Right ventricle myocardium superior (tissue), 1 donor: Measurements from ENCODE around the gene CBX5. TPM values are rescaled to one million over a fixed set of nuclear protein-coding genes. Genes with fewer than 3 reads are reported as not detected.
"Not testable (repeated sequence)": the region's sequence is repeated elsewhere in the genome, so short reads cannot be mapped to it uniquely, and the experiment has no call there.

ENCODE experiments used
- ATAC-seq: fragments of 200-7000 bp; cut with Tn5 transposase; one replicate; pipeline ENCODE4 v1.9.1; 2020; ENCODE audit warnings: mild to moderate bottlenecking; ENCODE audit not compliant: poor library complexity
- DNase-seq: peaks from one replicate; pipeline ENCODE4 v3.0.0-alpha.2; 2020
- intact Hi-C: fragments of 100-400 bp; cut with DNase I; formaldehyde crosslinking; loops from one replicate; pipeline ENCODE4 v1.11.2; 2022
- long read RNA-seq: library from polyadenylated mRNA; unstranded; transcript quantifications from one replicate; pipeline ENCODE4 v2.0.0, GENCODE V29; 2021
- total RNA-seq: library from RNA; stranded (reverse); fragmentation: NEBNext Ultra II Directional; extraction: Animal tissue kit (Norgen Biotek cat#: 25700); gene quantifications from one replicate; pipeline ENCODE4 v1.2.1, GENCODE V29; 2021
- donor health status: DM: no; HTN: yes; CAD: no; lungs with severe emphysema.

The CBX5 gene
- 41.0 TPM for total RNA-seq
- long read RNA-seq, full-length matches to known transcripts = 50 of 57 reads
- long read RNA-seq, partial matches to known transcripts = 0 of 57 reads
- long read RNA-seq, other reads (novel, unspliced or antisense) = 7 of 57 reads

DNA sequence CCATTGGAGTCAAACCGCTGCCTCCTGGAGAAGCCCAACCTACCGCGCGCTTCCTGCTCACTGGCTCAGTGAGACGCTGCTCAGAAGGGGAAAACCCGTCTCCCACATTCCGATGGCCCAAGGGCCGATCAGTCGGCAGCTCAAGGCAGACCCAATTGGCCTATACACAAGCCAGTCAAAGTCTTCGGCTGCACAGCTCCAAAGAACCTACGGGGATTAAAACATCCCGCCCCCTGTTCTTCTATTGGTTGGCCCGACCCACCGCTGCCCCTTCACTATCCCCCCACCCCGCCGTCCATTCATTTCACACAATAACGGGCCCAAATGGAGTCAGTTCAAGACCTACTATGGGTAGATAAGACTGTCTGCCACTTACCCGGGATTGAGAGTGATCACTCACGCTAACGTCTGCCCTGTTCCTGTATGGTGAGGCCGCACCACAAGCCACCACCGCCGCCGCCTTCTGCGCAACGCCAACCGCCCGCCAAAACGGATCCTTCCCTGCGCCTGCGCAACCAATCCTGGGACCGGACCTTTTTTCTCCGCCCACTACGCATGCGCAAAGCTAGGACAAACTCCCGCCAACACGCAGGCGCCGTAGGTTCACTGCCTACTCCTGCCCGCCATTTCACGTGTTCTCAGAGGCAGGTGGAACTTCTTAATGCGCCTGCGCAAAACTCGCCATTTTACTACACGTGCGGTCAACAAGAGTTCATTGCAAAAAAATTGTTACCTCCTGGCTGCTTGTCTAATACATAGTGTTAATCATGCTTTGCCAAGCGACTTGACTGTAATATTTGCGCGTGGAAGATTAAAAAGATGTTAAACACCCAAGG is at the start of gene CBX5:
CBX5 (minus strand) TSS at position 491 of the 836 bp plus-strand sequence. CDS start 22,472 bp downstream, outside the sequence.
- DNase-seq (peak; percentile 99), ATAC-seq (peak; percentile 88)
- intact Hi-C loops = loop anchor here (5.0 kb wide), 1 partner anchor 58 kb away; no protein-coding TSS in a partner anchor

DNA sequence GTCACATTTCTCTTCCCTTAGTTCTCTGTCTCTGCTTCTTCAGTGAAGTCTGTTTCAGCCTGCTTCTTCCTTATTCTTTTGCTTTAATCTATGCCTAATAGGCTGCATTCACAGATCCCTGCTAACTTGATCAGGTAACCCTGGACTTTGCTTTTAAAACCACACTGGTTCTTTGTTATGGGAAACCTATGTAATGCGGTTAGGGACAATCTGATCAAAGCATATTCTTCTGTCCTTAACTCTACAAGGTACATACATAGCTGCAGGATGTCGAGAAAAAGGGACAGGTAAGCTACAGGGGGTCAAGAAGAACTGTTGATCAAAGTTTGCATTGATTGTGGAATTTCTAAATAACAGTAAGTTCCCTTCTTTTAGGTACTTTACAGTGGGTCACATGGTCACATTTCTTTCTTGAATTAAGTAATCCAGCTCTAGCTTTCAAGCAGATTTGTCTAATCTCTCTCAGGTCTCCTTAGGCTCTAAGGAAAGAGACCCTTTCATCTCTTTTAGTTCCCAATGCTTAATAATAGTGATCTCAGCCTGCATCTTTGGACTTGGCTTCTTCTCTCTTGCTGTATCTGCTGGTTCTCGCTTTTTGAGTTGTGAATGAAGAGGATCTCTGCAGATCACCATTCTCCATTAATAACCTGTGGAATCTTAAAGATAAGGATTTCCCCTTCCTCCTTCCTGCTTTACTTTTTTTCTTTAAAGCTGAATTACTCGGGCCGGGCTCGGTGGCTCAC is 48.8 kb upstream of the CBX5 start:
- intact Hi-C loops = no loop called here
- DNase-seq (no peak), ATAC-seq (no peak)

- intact Hi-C loops, DNase-seq, ATAC-seq: not testable (repeated sequence)
Measured at GRCh38 chr12:54325442-54326109, 45.7 kb upstream of the CBX5 start.

DNA sequence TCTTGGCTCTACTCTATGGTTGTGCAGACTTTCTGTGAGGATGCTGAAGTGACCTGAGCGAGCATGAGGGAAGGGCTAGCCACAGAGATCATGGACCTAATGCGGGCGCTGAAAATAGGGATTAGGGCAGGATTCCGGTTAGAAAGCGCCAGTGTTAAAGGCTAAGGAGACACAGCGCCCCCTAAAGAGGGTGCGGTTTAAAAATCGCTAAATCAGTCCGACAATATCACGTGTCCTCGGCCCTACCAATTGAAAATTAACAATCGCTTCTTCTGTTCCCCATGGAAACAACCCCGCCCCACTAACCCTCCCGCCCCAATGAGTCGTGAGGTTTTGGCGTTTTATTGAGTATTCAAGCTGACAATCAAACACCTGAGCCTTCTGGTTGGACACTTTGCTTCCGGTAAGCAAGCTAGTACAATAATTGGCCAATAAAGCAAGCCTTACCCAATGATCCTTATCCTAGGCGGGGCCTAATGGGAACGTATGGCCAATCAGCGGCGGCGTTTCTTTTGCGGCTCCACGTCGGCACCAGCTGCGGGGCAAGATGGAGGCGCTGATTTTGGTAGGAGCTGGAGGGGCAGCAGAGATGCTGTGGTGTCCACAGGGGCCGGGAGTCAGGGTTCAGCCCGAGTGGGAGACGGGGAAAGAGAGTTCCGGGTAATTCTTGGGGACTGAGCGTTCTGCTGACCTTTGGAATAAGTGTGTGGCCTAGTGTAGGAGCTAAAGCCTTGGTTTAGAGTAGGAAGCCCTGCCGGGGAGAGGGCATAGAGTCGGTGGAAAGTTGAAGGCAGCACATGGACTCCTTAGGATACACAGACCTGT is 44.9 kb upstream of the CBX5 start, which contains the start of gene COPZ1:
COPZ1 (plus strand) TSS at position 515 of the 825 bp plus-strand sequence; CDS start at position 548, 33 bp downstream.
- DNase-seq (peak; percentile 96), ATAC-seq (peak; percentile 98)
- intact Hi-C loops = no loop called here

DNA sequence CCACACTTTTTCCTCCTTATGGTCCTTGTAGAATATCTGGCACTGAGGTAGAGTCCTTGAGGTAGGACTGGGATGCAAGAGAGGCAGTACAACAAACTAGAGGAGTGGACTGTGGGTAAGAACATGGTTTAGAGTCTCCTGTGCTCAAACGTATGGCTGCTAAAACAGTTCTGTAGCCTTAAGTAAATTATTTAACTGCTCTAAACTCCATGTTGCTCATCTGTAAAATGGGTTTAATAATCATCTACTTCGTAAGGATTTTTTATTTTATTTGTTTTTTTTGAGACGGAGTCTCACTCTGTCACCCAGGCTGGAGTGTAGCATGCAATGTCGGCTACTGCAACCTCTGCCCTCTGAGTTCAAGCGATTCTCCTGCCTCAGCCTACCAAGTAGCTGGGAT is 41.4 kb upstream of the CBX5 start:
- DNase-seq = no peak
- intact Hi-C loops = no loop called here
- ATAC-seq = no peak

GRCh38 chr12:54312309-54312708 is 32.4 kb upstream of the CBX5 start:
- DNase-seq, intact Hi-C loops, ATAC-seq: not testable (repeated sequence)

- DNase-seq (no peak), ATAC-seq (no peak)
- intact Hi-C loops = no loop called here
Measured at GRCh38 chr12:54311051-54311450, 31.1 kb upstream of the CBX5 start.

GRCh38 chr12:54306925-54307741 is 27.2 kb upstream of the CBX5 start:
- ATAC-seq (peak; percentile 79), DNase-seq (peak; percentile 92)
- intact Hi-C loops = no loop called here

DNA sequence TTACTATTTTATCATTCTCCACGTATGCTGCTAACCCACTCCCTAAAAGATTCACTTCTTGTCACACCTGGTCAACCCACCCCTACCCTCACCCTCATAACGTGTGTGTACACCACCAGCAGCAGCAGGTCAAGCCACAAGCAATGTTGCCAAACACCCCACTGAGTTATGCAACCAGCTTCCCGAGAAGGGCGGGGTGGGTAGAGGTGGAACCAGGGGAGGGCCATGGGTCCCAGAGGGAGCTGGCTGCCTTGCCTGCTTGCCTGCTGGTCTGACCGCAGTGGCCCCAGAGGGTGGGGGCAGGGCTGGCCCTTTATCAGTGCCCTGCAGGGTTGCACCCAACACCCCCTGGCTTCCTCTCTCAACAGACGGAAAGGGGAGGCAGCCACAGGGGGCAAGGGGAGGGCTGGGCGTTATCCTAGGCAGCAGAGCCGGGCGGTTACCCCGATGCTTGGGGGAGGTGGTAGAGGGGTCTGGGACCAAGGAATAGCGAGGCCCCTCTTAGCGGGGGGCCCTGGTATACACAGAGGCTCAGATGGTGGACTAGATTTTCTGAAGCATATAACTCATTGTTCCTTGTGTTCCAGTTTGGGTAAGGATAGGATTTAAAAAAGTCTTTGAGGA is 24.4 kb upstream of the CBX5 start:
- ATAC-seq = peak; percentile 76
- DNase-seq = peak; percentile 87
- intact Hi-C loops = no loop called here

DNA sequence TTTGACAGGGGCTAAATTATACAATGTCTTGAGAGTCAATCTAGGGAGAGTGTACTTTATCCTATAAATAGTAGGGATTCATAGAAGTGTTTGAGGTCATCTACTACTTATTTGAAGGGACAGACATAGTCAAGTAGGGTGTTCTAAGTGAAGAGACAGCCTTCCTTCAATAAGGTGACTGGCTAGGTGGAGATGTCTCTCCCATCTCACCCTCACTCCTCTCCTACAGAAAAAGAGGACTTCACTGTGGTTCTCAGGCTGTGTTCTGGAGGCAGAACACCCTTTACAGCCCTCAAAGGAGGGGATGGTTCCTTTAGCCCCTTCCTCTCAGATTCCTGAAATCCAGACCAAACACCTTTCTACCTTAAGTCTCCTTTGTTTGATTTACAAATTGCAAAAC is 23.7 kb upstream of the CBX5 start:
- intact Hi-C loops = no loop called here
- DNase-seq (no peak), ATAC-seq (no peak)

DNA sequence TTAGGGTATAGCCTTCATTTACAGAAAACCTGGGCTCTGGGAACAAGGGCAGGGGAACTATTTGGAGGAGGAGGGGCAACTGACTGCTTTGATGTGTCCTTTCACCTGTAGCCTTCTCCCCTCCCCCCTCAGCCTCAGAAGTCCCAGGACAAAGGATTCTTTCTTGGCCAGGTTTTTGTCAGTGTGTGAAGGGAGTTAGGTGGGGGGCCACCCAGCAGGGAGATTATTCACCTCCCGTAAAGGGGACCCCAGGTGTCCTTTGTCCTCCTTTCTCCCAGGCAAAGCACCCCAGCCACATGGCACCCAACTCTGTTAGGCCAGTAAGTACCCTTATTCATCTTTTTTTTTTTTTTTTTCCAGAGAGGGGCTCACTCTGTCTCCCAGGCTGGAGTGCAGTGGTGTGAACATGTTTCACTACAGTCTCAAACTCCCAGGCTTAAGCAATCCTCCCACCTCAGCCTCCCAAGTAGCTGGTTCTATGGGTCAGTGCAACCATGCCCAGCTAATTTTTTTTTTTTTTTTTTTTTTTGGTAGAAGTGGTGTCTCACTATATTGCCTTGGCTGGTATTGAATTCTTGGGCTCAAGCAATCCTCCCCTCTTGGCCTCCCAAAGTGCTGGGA is 21.6 kb upstream of the CBX5 start:
- intact Hi-C loops = no loop called here
- ATAC-seq = no peak
- no peak for DNase-seq

- intact Hi-C loops = no loop called here
- ATAC-seq (peak; percentile 60), DNase-seq (peak; percentile 77)
Measured at GRCh38 chr12:54300732-54301427, 21.0 kb upstream of the CBX5 start, which contains the start of gene NFE2. TSS of gene NFE2 (minus strand) at chr12:54301015. CDS start at chr12:54295248, 5,767 bp downstream.

GRCh38 chr12:54300225-54300731 is 20.4 kb upstream of the CBX5 start:
- no peak for ATAC-seq
- DNase-seq = no peak
- intact Hi-C loops = no loop called here

DNA sequence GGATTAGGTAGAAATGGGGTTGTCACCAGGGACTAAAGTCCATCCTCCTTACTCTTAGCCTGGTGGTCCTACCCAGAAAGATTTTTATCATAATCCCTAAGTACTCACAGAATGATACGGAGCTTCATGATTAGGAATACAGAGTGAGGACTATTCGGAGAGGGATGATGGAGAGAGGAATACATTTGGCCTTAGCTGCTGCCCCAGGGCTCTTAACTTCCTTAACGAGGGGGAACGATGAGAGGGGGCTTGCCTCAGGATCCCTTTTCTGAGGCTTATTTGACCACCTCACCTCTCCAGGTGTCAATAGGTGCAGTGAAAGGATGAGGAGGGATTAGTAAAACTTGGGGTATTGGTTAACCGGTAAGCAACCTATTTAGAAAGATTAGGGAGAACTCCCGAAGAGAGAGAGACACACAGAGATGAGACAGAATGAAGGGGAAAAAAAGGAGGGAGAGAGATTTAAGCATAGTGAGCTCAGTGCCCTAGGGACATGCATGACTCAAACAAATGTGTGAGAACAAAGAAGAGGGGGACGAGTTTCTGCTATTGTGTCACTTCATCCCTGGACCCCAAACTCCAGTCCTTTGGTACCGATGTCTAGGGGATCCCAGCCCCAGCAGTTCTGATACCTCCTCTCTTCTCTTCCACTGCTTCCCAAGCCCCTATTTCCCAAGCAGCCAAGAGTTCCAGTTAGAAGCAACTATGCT is 19.7 kb upstream of the CBX5 start:
- intact Hi-C loops = no loop called here
- DNase-seq (no peak), ATAC-seq (no peak)

DNA sequence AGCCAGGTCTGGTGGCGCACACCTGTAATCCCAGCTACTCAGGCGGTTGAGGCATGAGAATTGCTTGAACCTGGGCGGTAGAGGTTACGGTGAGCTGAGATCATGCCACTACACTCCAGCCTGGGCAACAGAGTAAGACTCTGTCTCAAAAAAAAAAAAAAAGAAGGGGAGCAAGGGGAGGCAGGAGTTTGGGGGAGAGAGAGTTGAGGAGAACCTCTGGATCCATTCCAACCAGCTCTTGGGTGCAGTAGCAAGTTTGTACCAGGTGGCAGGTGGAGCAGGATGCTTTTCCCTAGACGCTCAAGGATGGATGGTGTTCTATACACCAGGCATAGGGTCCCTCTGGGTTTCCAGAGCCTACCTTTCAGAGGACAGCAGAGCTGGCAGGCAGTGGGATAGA is 19.0 kb upstream of the CBX5 start:
- no peak for DNase-seq
- intact Hi-C loops = no loop called here
- no peak for ATAC-seq
